GM18508 (cell line): ENCODE results near the gene RFC3.
A peak's percentile ranks its signal among the peaks of the same experiment; 100 is the strongest.
"Not testable (repeated sequence)": the region's sequence is repeated elsewhere in the genome, so short reads cannot be mapped to it uniquely, and the experiment has no call there.

Experiments
- ATAC-seq: cut with Tn5 transposase; IDR thresholded peaks from one replicate; pipeline ENCODE4 v1.9.1; 2021; ENCODE audit warnings: moderate number of reproducible peaks; ENCODE audit not compliant: insufficient read depth, unreplicated experiment

The RFC3 gene, protein sequence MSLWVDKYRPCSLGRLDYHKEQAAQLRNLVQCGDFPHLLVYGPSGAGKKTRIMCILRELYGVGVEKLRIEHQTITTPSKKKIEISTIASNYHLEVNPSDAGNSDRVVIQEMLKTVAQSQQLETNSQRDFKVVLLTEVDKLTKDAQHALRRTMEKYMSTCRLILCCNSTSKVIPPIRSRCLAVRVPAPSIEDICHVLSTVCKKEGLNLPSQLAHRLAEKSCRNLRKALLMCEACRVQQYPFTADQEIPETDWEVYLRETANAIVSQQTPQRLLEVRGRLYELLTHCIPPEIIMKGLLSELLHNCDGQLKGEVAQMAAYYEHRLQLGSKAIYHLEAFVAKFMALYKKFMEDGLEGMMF

DNA sequence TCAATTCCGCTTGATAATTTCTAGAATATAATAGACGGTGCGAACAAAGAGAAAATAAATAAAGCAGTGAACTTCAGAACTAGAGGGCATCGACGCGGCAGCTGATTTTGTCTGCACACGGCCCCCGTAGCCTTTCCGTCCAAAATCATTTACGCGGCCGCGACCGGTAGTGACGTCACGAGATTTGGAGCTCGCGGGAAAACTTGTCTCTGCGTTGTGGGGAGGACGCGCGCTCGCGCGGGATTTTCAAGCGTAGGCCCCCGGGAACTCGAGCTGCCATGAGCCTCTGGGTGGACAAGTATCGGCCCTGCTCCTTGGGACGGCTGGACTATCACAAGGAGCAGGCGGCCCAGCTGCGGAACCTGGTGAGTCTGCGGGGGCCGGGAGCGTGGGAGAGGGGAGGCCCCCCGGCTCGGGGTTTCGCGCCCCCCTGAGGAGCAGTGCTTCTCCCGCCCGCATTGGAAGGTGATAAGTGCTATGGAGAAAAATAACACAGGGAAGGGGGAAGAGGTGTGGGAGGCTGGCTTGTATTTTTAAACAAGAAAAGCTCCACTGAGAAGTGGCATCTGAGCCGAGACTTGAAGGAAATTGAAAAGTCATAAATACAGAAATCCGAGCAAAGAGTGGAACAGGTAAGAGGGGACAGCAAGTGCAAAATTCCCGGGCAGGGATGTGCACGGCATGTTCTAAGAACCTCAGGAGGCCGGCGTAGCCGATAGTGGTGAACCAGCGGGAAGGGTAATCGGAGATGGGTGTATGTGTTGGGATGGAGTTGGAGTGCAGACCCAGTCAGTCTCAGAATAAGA, at the start of gene RFC3:
Gene RFC3 (plus strand): TSS at position 249 of the 806 bp plus-strand sequence. CDS start 30 bp downstream, at position 279.
- peak; percentile 72 for ATAC-seq

DNA sequence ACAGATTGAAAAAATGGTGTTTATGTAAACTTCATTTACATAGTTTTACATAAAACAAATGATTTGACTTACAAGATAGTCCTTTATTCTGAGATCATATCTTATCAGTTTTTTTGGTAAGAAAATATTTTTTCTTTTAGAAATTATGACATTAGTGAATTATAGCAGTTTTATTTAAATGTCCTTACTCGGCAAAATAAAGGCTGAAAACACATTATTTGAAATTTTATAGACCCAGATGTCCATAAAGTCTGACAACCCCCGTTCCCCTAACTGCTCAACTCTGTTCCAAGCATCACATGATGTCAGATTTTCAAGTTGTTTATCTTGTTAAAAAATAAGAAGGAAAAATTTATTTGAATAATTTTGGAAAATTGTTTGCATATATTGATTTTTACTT, 46.7 kb upstream of the RFC3 start:
- ATAC-seq = no peak

DNA sequence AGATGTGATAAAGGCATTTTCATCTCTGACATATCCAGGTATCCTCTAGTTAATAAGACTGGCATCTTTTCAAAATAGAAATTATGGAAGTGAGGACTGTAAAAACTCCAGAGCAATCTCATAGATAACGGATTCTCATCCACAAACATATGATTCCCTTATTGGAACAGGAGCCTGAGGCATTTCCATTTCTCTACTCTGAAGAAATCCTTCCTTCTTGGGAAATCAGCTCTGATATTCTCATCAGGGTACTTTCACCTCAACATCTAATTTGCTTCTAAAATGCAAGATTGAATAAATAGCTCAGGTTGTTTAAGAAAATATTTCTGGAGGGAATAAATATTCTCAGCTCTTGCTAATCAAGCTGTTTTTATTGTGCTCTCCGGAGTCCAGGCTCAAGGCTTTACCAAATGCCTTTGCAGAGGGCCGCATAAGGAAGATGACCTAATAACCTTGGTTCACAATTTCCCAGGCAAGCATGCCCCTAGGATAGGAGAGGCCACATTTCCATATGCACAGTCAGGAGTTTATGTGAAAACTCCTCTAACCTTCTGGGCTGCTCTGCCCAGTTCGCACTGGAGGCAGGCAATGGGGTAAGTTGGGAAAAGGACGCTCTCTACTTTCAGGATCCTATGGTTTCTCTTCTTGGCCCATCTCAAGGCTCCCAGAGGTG, 44.0 kb upstream of the RFC3 start:
- ATAC-seq = no peak

DNA sequence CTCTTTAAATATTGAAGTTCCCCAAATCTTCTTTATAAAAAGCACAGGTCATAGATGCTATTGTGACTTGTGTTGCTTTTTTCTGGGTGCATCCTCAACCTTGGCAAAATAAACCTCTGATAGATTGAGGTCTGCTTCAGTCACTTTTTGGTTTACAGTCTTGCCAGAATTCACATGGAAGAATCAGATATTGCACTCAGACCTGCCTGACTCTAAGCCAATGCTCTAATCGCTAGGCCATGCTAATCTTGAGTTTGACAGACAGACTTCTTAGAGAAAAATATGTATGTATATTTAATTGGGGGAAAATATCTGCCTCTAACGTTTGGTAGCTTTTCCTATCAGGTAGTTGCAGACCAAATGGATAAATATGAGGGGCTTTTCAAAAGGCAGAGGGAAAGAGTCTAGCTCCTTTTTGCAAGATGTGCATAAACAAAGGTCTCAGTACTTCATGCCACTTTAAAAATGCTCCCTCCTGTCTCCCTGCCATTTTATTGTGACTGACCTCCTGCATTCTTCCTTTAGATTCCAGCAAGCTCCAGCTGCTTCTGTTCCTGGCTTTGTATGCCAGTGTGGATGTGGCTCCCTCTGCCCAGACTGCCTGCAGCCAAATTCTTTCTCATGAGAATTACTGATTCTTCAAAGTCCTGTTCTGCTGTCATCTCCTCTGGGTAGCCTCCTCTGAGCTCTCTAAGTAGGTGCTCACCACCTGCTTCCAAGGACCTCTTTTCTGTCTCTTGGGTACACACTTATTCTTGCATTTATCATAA, 42.4 kb upstream of the RFC3 start:
- ATAC-seq = no peak

DNA sequence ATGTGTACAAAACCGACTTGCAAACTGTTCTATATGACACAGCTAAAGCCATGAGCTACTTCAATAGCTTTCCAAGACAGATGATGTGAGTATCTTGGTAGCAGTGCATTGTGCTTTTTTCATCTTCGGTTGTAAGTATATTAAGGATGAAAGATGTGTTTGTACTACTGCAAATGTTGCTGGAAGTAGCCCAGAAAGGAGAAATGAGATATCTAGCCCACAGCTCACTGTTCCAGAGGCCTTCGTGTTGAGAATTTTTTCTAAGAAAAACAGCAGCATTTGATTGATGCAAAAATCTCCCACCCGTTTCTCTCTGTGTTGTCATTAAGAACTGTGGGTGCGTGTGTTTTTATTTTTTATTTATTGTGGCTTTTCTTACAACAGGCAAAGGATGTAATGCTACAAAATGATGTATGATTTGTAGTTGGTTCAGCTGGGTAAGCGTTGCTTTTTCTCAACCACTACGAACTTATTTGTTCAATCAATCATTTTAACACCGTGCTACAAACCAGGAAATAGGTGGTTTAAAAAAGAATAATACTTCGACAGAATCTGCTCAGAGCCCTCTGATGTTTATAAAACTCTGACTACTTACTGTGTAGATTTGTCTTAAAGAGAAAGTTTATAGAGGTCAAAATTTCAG, 41.6 kb upstream of the RFC3 start:
- no peak for ATAC-seq

DNA sequence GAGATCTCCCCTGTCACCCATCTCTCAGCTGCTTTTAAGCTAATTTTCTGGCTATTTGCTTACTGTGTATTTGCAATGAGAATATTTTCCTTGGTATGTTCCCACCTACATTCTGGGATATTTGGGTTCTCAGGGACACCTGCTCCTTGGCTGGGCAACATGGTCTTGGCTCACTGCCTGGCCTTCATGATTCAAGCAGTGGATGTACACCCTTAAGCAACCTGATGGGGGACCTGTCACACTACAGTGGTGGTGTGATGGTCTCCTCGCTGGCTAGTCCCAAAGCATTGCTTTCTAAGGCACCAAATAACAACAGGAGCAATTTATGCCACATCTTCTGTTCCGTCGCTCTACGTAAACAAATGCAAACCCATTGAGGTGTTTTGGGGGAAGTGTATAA, 35.3 kb upstream of the RFC3 start:
- ATAC-seq = no peak

DNA sequence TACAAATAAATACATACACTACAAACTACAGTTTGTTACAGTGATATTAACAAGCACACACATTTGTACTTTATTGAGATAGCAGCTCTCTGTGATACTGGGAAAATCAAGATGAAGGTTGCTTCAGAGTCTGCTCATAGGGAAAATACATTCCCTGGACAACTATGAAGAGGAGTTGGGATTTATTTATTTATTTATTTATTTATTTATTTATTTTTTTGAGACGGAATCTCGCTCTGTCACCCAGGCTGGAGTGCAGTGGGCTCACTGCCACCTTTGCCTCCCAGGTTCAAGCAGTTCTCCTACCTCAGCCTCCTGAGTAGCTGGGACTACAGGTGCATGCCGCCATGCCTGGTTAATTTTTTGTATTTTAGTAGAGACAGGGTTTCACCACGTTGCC, 34.7 kb upstream of the RFC3 start:
- ATAC-seq = not testable (repeated sequence)

DNA sequence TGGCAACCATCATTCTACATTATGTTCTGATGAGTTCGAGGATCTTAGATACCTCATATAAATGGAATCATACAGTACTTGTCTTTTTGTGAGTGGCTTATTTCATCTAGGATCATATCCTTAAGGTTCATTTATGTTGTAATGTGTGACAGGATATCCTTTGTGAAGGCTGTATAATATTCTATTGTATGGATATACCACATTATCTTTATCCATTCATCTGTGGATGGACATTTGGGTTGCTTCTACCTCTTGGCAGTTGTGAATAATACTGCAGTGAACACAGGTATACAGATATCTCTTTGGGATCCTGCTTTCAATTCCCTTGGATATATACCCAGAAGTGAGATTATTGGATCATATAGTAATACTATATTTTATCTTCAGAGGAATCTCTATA, 33.2 kb upstream of the RFC3 start:
- no peak for ATAC-seq

DNA sequence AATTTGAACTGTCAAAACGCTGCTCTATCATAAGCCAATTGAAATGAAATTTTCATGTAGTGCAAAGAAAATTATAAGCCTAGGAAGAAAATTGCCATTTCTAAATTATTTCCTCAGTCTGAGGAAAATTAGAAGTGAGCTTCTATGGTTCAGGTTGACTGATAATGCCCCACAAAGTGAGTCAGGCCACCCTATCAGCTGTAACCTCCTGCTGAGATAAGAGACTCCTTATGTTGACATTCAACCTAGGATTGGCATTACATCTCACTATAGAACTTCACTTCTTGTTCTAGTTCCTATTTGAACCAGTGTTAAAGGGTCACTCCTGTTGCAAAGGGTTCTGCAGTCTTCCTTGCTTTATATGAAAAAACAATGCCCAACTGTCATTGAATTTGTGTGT, 32.6 kb upstream of the RFC3 start:
- no peak for ATAC-seq

DNA sequence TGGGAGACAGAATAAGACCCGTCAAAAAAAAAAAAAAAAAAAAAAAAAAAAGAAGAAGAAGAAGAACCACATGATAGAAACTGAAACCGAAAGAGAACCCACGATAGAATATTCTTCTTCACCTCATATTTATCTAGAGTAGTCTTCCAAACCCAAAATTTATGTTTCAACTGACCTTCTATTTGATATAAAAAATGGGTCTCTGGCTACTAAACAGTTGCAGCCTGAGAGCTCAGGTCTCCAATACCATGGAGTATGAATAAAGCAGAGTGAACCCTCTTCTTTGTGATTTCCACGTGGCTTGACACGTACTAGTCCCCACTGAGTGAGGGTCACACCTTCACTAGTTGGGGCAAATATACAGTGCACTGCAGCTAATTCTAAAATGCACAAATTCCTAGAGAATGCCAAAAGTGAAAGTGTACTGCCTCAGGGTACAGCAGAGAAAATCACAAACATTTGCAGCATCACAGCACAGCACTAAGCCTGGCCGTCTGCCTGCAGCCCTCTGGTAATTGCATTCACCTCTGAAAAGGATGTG, 30.8 kb upstream of the RFC3 start:
- no peak for ATAC-seq

DNA sequence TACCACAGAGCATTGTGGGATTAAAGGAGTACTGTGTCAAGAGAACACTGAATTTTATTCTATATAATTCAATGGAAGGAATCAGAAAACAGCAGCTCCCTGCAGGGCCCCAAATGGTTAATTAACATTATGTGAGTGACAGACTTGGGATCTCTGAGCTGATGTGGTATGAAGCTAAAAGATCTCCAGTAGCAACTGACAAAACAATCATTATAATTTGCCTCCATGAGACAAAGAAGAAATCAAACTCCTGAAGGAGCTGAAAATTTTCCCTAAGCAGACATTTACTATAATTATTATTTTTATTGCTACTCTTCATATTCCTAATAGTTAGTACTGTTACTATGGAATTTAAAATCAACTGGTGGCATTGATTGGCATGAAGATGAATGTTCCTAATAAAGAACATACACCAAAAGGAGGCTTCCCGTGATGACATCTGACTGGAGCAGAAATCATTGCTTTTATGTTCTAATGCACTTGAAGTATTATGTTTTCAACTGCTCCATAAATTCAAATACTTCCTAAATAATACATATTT, 28.8 kb upstream of the RFC3 start:
- no peak for ATAC-seq

DNA sequence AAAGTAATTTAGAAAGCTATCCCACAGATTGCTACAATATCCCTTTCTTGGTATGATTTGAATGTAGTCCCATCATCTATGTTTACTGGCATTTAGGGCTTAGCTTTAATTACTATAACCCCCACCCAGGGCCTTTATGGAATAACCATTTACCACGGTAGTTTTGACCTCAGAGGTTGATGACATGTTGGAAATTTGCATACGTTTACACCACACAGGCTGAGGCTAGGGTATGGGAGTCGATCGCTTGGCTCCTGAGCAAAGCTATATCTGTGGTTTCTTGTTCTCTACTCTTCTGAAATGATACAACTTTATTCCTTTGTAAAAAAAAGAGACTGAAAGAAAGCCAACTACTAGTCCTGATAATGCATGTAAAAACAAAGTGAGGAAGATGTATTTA, 28.2 kb upstream of the RFC3 start:
- no peak for ATAC-seq

DNA sequence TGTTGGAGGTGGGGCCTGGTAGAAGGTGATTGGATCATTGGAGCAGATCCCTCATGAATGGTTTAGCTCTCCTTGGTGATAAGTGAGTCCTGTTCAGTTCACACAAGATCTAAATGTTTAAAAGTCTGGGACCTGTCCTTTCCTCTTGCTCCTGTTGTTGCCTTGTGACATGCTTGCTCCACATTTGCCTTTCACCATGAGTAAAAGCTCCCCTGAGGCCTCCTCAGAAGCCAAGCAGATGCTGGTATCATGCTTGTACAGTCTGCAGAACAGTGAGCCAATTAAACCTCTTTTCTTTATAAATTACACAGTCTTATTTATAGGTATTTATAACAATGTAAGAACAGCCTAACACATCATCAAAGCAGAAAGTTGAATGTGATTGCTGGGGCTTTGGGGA, 24.2 kb upstream of the RFC3 start:
- no peak for ATAC-seq

DNA sequence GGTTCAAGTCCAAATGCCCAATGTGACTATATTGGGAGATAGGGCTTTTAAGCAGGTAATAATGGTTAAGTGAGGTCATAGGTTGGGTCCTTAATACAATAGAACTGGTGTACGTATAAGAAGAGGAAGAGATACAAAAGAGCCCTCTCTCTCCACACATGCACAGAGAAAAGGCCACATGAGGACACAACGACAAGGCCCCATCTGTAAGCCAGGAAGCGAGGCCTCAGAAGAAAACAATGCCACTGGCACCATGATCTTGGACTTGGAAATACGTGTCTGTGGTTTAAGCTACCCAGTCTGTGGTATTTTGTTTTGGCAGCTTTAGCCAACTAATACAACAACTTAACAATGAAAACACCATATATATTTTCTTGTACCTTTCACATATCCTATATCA, 23.4 kb upstream of the RFC3 start:
- ATAC-seq = no peak

DNA sequence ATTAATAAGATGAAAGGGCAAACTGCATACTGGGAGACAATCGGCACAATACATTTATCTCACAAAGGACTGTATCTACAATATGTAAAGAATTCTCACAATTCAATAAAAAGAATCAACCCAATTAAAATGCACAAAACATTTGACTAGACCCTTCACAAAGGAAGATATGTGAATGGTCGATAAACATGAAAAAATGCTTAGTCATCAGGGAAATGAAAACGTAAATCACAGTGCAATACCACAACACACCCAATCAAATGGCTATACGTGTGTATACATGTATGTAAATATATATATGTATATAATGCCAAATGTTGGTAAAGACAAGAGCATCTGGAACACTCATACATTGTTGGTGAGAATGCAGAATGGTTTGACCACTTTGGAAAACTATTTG, 21.9 kb upstream of the RFC3 start:
- ATAC-seq = no peak

DNA sequence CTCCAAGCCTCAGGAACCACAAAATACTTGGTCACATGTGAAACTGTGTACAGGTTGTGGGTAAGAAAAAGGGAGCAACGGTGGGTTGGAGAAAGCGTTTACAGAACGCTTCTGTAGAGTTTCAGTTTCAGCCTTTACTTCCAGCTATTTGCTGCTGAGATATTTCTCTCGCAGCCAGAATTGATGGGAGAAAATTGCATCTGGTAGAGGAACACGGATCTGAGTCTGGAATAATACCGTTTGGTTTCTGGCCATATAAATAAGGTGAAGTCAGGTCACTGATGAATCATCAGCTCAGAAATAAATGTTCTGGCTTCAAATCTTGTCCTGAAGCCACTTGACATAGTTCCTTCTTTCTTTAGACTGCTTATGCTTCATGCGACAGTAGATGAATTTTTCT, 20.3 kb upstream of the RFC3 start:
- ATAC-seq = no peak

DNA sequence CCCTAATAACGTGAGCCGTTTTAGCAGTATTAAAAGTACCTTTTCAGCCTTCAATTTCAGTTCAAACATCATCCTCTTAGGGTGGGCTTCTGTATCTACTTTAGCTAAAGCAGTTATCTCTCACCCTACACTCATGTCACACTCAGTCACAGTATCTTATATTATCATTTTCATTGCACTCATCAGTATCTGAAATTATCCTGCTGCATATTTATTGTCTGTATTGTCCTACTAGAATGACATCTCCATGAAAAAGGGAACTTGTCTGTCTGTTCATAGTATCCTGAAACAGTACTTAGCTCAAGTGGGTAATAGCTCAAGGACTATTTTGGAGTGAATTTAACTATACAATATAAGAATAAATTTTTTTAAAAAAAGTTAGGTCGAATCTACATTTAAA, 19.9 kb upstream of the RFC3 start:
- no peak for ATAC-seq

DNA sequence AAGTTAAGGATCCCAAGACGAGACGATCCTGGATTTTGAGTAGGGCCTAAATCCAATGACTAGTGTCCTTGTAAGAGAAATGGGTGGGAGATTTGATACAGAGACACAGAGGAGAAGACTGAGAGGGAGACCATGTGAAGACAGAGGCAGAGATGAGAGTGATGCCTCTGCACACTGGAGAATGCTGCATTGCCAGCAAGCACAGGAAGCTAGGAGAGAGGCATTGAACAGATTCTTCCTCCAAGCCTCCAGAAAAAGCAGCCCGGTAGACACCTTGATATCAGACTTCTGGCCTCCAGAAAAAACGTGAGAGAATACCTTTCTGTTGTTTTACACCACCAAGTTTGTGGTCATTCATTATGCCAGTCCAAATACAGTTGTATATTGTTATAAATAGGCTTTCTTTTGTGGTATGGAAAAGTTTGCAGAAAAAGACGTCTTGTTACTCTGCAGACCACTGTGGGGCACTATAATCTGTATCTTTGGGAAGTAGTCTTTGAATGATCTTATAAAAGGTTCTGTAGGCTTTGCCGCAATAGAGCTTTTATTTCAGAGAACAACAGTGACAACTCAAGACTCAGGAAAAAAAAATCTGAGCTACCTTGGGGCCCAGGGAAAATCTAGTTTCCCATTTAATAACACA, 17.9 kb upstream of the RFC3 start:
- no peak for ATAC-seq

DNA sequence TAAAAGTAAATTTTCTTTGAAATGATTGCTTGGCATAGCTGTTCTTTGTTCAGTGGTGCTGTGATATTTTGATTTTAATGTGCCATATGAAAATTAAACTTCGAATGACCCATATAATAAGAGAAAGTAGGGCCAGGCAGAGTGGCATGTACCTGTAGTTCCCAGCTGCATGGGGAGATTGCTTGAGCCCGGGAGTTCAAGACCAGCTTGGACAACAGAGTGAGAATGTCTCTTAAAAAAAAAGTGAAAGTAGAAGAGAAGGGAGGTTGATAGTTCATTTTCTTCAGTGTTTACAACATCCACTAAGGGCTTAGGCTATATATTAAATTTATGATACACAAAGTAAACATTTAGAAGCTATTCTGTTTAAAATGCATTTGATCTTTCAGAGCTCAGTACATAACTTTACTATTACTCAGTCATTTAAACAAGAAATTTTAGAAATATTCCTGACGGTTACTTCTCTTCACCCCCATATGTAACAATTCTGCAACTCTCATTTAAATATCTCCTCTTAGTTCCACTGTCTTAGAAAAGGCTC, 17.2 kb upstream of the RFC3 start:
- no peak for ATAC-seq
